RWPE1 (cell line): ENCODE results near the gene FRMD4A.

Experiments used
- CTCF ChIA-PET: fragments of 350-600 bp; sonication (Branson Sonifier 250); formaldehyde crosslinking; extraction: SDS; loops from one replicate; lab custom pipeline; 2021; lab: Yijun Ruan, JAX
- POLR2A ChIA-PET: fragments of 400-600 bp; formaldehyde crosslinking; extraction: SDS; loops from one replicate; lab custom pipeline; 2020; ENCODE audit warnings: antibody characterized with exemption; ENCODE audit not compliant: low non-redundant PET; lab: Yijun Ruan, JAX
- DNase-seq: peaks from one replicate; pipeline ENCODE4 v3.0.0; 2012; ENCODE audit warnings: low spot score
- H3K27ac ChIP-seq: fragments of 450-650 bp; 2 replicates; pipeline ENCODE4 v1.5.1; 2017
- TF ChIP-seq, protein P1 (sequence below): fragments of 450-650 bp; conservative IDR thresholded peaks from 2 replicates; pipeline ENCODE4 v1.5.1; 2017; ENCODE audit warnings: low read depth, mild to moderate bottlenecking

FRMD4A gene

GRCh38 chr10:13750299-13751190 is 580.2 kb downstream of the FRMD4A start:
- CTCF ChIA-PET, result no interaction called here
- POLR2A ChIA-PET, result no interaction called here

GRCh38 chr10:13745271-13745670 is 585.5 kb downstream of the FRMD4A start:
- TF ChIP-seq, protein P1, sequence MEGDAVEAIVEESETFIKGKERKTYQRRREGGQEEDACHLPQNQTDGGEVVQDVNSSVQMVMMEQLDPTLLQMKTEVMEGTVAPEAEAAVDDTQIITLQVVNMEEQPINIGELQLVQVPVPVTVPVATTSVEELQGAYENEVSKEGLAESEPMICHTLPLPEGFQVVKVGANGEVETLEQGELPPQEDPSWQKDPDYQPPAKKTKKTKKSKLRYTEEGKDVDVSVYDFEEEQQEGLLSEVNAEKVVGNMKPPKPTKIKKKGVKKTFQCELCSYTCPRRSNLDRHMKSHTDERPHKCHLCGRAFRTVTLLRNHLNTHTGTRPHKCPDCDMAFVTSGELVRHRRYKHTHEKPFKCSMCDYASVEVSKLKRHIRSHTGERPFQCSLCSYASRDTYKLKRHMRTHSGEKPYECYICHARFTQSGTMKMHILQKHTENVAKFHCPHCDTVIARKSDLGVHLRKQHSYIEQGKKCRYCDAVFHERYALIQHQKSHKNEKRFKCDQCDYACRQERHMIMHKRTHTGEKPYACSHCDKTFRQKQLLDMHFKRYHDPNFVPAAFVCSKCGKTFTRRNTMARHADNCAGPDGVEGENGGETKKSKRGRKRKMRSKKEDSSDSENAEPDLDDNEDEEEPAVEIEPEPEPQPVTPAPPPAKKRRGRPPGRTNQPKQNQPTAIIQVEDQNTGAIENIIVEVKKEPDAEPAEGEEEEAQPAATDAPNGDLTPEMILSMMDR, result no peak
- POLR2A ChIA-PET, result no interaction called here
- DNase-seq, result no peak
- no peak overlapping the region for H3K27ac ChIP-seq
- CTCF ChIA-PET, result no interaction called here

More at GRCh38 chr10:13750299-13751190, 580.2 kb downstream of the FRMD4A start:
- no peak overlapping the region for H3K27ac ChIP-seq
- no peak for DNase-seq
- TF ChIP-seq, protein P1, result no peak

- ChIA-PET CTCF (no interaction called here), POLR2A (no interaction called here)
- TF ChIP-seq, protein P1, result no peak
- H3K27ac ChIP-seq, result no peak overlapping the region
- no peak for DNase-seq
These were observed 586.8 kb downstream of the FRMD4A start for GRCh38 chr10:13743963-13744362.

DNA sequence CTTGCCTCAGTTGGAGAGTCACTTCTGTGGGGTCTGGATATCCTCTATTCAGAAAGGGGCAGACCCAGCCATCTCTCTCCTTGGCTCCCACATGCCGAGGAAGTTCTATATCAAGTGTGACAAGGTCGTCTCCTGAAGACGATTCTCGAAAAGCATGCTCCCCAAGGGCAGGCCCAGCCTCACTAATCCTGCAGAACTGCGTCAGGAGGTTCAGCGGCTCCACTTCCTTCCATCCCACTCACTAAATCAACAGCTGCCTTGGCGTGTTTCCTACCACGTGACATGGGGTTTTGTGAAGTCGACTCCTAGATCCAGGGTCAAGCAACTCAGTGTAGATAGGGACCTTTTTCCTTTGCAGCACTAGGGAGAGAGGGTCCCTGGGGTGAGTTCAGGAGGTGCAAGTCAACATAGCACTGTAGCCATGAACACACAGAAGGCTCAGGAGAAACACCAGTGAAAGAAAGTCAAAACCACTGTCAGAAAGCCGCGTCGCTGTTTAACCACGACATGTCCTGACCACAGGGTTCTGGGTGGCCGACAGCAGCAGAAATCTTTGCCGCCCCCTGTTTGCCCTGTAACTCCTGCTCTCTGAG is 587.5 kb downstream of the FRMD4A start:
- CTCF ChIA-PET, result no interaction called here
- POLR2A ChIA-PET, result no interaction called here
- DNase-seq, result no peak
- TF ChIP-seq, protein P1, result no peak
- H3K27ac ChIP-seq, result no peak overlapping the region

GRCh38 chr10:13741438-13741837 is 589.3 kb downstream of the FRMD4A start:
- CTCF ChIA-PET, result interaction anchor here (0.7 kb wide), 1 partner anchor 368 kb away, joined by 3 read pairs; no protein-coding TSS in a partner anchor
- no peak overlapping the region for H3K27ac ChIP-seq
- DNase-seq, result no peak
- POLR2A ChIA-PET, result no interaction called here
- TF ChIP-seq, protein P1, result no peak

- ChIA-PET CTCF (no interaction called here), POLR2A (no interaction called here)
- TF ChIP-seq, protein P1, result no peak
- DNase-seq, result no peak
- H3K27ac ChIP-seq, result no peak overlapping the region
These were observed 590.3 kb downstream of the FRMD4A start for GRCh38 chr10:13740461-13740860.
